CD4-positive, alpha-beta T cell (primary cell): Measurements from ENCODE around the gene MORC3. TPM values are rescaled to one million over a fixed set of nuclear protein-coding genes. Genes with fewer than 3 reads are reported as not detected.
"Not testable (repeated sequence)": the region's sequence is repeated elsewhere in the genome, so short reads cannot be mapped to it uniquely, and the experiment has no call there.

ENCODE experiments used
- ATAC-seq: fragments of 200-7000 bp; cut with Tn5 transposase; one replicate; pipeline ENCODE4 v1.10.0; 2022; ENCODE audit warnings: mild to moderate bottlenecking; ENCODE audit not compliant: poor library complexity
- CTCF ChIA-PET: fragments of 350-600 bp; sonication (Branson Sonifier 250); formaldehyde crosslinking; loops from one replicate; lab custom pipeline; 2021; ENCODE audit warnings: antibody characterized with exemption, inconsistent platforms; lab: Charles Lee
- POLR2A ChIA-PET: fragments of 350-600 bp; sonication (Branson Sonifier 250); formaldehyde crosslinking; loops from one replicate; lab custom pipeline; 2021; ENCODE audit warnings: antibody characterized with exemption, inconsistent platforms; lab: Charles Lee
- DNase-seq, 14 experiments: peaks; one replicate each; pipeline ENCODE4 v3.0.0-alpha.2; 2013 to 2020; ENCODE audit warnings: mixed read lengths in 2 of 14
- H3K27ac ChIP-seq, 2 donors: one replicate each; pipeline versions ENCODE4 v1.5.1 to v1.7.0; 2013; ENCODE audit warnings: low read length in 2 of 2, low read depth in 1 of 2, mild to moderate bottlenecking in 1 of 2
- H3K27me3 ChIP-seq, 2 experiments: 1 replicate in 1 of 2; 2 replicates in 1 of 2; pipeline versions ENCODE4 v1.6.1 to v1.7.0; 2013; ENCODE audit warnings: low read length in 2 of 2, control low read depth in 1 of 2, mild to moderate bottlenecking in 1 of 2, moderate library complexity in 1 of 2; ENCODE audit not compliant: insufficient read depth in 2 of 2, control insufficient read depth in 1 of 2
- H3K36me3 ChIP-seq: one replicate; pipeline ENCODE4 v1.6.1; 2013; ENCODE audit warnings: low read length, control low read depth; ENCODE audit not compliant: insufficient read depth
- H3K4me1 ChIP-seq: one replicate; pipeline ENCODE4 v1.6.1; 2013; ENCODE audit warnings: low read length, control low read depth; ENCODE audit not compliant: insufficient read depth
- H3K4me3 ChIP-seq: one replicate; pipeline ENCODE4 v1.5.1; 2013; ENCODE audit warnings: mild to moderate bottlenecking, low read length, moderate library complexity
- H3K9me3 ChIP-seq, 2 experiments: 1 replicate in 1 of 2; 2 replicates in 1 of 2; pipeline versions ENCODE4 v1.6.1 to v1.7.0; 2013; ENCODE audit warnings: low read length in 2 of 2, mild to moderate bottlenecking in 2 of 2, control low read depth in 1 of 2, moderate library complexity in 1 of 2; ENCODE audit not compliant: control insufficient read depth in 1 of 2, insufficient read depth in 1 of 2
- H3K27ac Mint-ChIP-seq: one replicate; pipeline ENCODE4 v1.8.0; 2020; ENCODE audit warnings: mixed read lengths
- H3K27me3 Mint-ChIP-seq: one replicate; pipeline ENCODE4 v1.8.0; 2021; ENCODE audit warnings: mixed read lengths
- H3K36me3 Mint-ChIP-seq: one replicate; pipeline ENCODE4 v1.8.0; 2021; ENCODE audit warnings: low read depth, mixed read lengths
- H3K4me1 Mint-ChIP-seq: one replicate; pipeline ENCODE4 v1.8.0; 2021; ENCODE audit warnings: low read depth, mixed read lengths
- H3K4me3 Mint-ChIP-seq: one replicate; pipeline ENCODE4 v1.8.0; 2020; ENCODE audit warnings: mild to moderate bottlenecking, mixed read lengths
- H3K9me3 Mint-ChIP-seq: one replicate; pipeline ENCODE4 v1.8.0; 2020; ENCODE audit warnings: mixed read lengths
- CTCF ChIP-seq: fragments of 200-600 bp; IDR thresholded peaks from one replicate; pipeline ENCODE4 v1.8.0; 2022; ENCODE audit warnings: antibody characterized with exemption, mild to moderate bottlenecking
- intact Hi-C, 2 experiments: fragments of 100-400 bp; cut with DNase I in 1 of 2; cut with micrococcal nuclease in 1 of 2; formaldehyde crosslinking; loops; one replicate each; pipeline versions ENCODE4 v1.15.1 to v1.9.0; 2023 to 2025; cut with DNase I, micrococcal nuclease
- total RNA-seq, 174 experiments: library from RNA in 2 of 174; stranded (reverse) in 2 of 174; gene quantifications; one replicate each; pipeline ENCODE4 v1.2.3 and lab custom pipeline; 2021 to 2026

The MORC3 gene
- total RNA-seq, 2 experiments from 2014 or later, result 70.2 to 71.0 TPM

GRCh38 chr21:36388096-36388495 lies 68.1 kb downstream of the MORC3 start:
- H3K4me1 ChIP-seq, result peaks cover 13% of the 10 kb centered on the region
- no peak overlapping the region for H3K27ac Mint-ChIP-seq
- intact Hi-C loops, result loop anchor here in 1 of 2 experiments (5.0 kb wide), 2 partner anchors 231 to 331 kb away; partner anchors contain the start of gene DOP1B
- no peaks in the 10 kb centered on the region for H3K4me1 Mint-ChIP-seq
- H3K36me3 ChIP-seq, result no peaks in the 10 kb centered on the region
- peaks cover 2% of the 10 kb centered on the region for H3K9me3 Mint-ChIP-seq
- ChIA-PET POLR2A (no interaction called here), CTCF (no interaction called here)
- peaks cover 16% of the 10 kb centered on the region for H3K36me3 Mint-ChIP-seq
- peaks cover 0 to 7% of the 10 kb centered on the region in 2 experiments for H3K9me3 ChIP-seq
- H3K27ac ChIP-seq, result no peak overlapping the region
- DNase-seq (no peak), ATAC-seq (no peak)
- no peak overlapping the region for H3K4me3 Mint-ChIP-seq
- no peaks in the 10 kb centered on the region for H3K27me3 ChIP-seq
- no peaks in the 10 kb centered on the region for H3K27me3 Mint-ChIP-seq
- H3K4me3 ChIP-seq, result no peak overlapping the region
- no peak for TF ChIP-seq CTCF

GRCh38 chr21:36388835-36389234 lies 68.8 kb downstream of the MORC3 start:
- Histone ChIP-seq H3K36me3 (no peaks in the 10 kb centered on the region), H3K27me3 (no peaks in the 10 kb centered on the region), H3K4me1 (peaks cover 13% of the 10 kb centered on the region), H3K27ac (no peak overlapping the region), H3K4me3 (no peak overlapping the region), H3K9me3 (peaks cover 0 to 10% of the 10 kb centered on the region in 2 experiments)
- no peak for ATAC-seq
- Mint-ChIP-seq H3K4me3 (peak overlapping the region; percentile 7), H3K27me3 (no peaks in the 10 kb centered on the region), H3K9me3 (peaks cover 2% of the 10 kb centered on the region), H3K36me3 (peaks cover 16% of the 10 kb centered on the region), H3K4me1 (no peaks in the 10 kb centered on the region), H3K27ac (no peak overlapping the region)
- POLR2A ChIA-PET, result interaction anchor here (1.0 kb wide), 1 partner anchor 22 kb away, joined by 3 read pairs; no protein-coding TSS in a partner anchor
- no peak for TF ChIP-seq CTCF
- DNase-seq, result no peak
- intact Hi-C loops, result loop anchor here in 1 of 2 experiments (5.0 kb wide), 2 partner anchors 232 to 332 kb away; partner anchors contain the start of gene DOP1B
- CTCF ChIA-PET, result no interaction called here

GRCh38 chr21:36391649-36392048 lies 71.7 kb downstream of the MORC3 start:
- intact Hi-C loops, CTCF ChIA-PET, H3K4me3 Mint-ChIP-seq, H3K27me3 Mint-ChIP-seq, H3K27me3 ChIP-seq, H3K4me1 ChIP-seq, H3K27ac ChIP-seq, H3K4me3 ChIP-seq, H3K27ac Mint-ChIP-seq, H3K4me1 Mint-ChIP-seq, DNase-seq, ATAC-seq, H3K9me3 Mint-ChIP-seq, H3K36me3 ChIP-seq: not testable (repeated sequence)
- POLR2A ChIA-PET, result interaction anchor here (1.5 kb wide), 1 partner anchor 13 kb away, joined by 4 read pairs; no protein-coding TSS in a partner anchor
- H3K9me3 ChIP-seq, result peaks cover 0 to 11% of the 10 kb centered on the region in 2 experiments
- peaks cover 32% of the 10 kb centered on the region for H3K36me3 Mint-ChIP-seq
